ACC112 (cell line): ENCODE measurements around the gene SBF1.

Experiments used
- H2AFZ ChIP-seq: fragments of 200-600 bp; sonication (generic); one replicate; pipeline ENCODE4 v1.6.0; 2017; ENCODE audit warnings: antibody characterized with exemption, low read length; ENCODE audit not compliant: unreplicated experiment
- H3K27ac ChIP-seq: fragments of 200-600 bp; sonication (generic); 2 replicates; pipeline ENCODE4 v1.5.1; 2014; ENCODE audit warnings: low read depth, mild to moderate bottlenecking, antibody characterized with exemption, low read length, moderate library complexity
- H3K27me3 ChIP-seq: fragments of 200-600 bp; sonication (generic); 2 replicates; pipeline ENCODE4 v1.6.1; 2014; ENCODE audit warnings: mild to moderate bottlenecking, antibody characterized with exemption, low read length, moderate library complexity, mixed read lengths; ENCODE audit not compliant: insufficient read depth
- H3K36me3 ChIP-seq: fragments of 200-600 bp; sonication (generic); 2 replicates; pipeline ENCODE4 v1.6.1; 2016; ENCODE audit warnings: mild to moderate bottlenecking, antibody characterized with exemption, low read length, moderate library complexity, mixed read lengths; ENCODE audit not compliant: insufficient read depth
- H3K4me1 ChIP-seq: fragments of 200-600 bp; sonication (generic); one replicate; pipeline ENCODE4 v1.6.1; 2016; ENCODE audit warnings: low read length, mixed read lengths; ENCODE audit not compliant: insufficient read depth, unreplicated experiment, control insufficient read depth
- H3K4me3 ChIP-seq: fragments of 200-600 bp; sonication (generic); 2 replicates; pipeline ENCODE4 v1.5.1; 2014; ENCODE audit warnings: mild to moderate bottlenecking, low read depth, low read length
- H3K79me2 ChIP-seq: fragments of 200-600 bp; sonication (generic); one replicate; pipeline ENCODE4 v1.6.0; 2016; ENCODE audit warnings: low read length; ENCODE audit not compliant: control insufficient read depth, unreplicated experiment, insufficient read depth

The SBF1 gene

DNA sequence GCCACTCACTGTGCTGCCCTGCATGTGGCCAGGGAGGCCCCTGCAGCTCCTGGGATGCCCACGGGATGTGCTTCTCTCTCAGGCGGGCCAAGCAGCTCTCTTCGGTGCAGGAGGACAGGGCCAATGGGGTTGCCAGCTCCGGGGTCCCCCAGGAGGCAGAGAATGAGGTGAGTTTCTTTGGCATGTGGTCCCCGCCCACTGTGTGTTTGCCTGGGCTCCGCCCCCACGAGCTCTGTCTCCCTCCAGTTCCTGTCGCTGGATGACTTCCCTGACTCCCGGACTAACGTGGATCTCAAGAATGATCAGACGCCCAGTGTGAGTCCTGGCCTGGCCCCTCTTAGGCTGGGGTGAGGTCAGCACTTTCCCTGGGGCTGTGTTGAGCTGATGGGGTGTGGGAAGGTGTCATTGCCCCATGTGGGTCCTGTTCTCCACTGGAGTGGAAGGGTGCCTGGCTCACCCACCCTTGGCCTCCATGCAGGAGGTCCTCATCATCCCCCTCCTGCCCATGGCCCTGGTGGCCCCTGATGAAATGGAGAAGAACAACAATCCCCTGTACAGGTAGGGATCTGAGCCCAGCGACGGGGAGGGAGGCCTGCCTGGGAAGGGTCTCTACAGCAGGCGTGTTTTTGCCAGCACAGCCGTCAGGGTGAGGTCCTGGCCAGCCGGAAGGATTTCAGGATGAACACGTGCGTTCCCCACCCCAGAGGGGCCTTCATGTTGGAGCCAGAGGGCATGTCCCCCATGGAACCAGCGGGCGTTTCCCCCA is 42.8 kb upstream of the SBF1 start:
- Histone ChIP-seq H3K27me3 (no peaks in the 10 kb centered on the region), H3K4me1 (no peaks in the 10 kb centered on the region), H3K4me3 (no peak overlapping the region), H2AFZ (no peak overlapping the region), H3K36me3 (no peaks in the 10 kb centered on the region), H3K79me2 (peaks cover 19% of the 10 kb centered on the region), H3K27ac (no peak overlapping the region)

DNA sequence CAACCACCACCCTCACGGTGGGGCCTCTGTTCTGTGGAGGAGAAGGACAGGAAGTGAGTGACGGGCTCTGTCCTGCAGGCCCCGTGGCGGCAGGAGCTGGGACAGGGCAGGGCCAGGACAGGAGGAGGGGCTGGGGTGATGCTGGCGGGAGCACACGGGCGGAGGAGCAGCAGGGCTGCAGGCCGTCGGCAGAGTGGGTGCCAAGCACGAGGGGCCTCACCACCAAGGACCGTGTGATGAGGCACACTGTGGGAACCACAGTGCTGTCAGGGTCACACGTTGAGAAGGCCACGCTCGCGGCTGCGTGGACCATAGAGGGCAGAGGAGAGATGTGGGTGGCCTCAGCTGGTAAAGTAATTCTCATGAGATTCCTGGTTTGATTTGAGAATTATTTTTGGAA is 42.1 kb upstream of the SBF1 start:
- Histone ChIP-seq H3K4me3 (no peak overlapping the region), H2AFZ (no peak overlapping the region), H3K27me3 (no peaks in the 10 kb centered on the region), H3K36me3 (no peaks in the 10 kb centered on the region), H3K4me1 (no peaks in the 10 kb centered on the region), H3K79me2 (peaks cover 19% of the 10 kb centered on the region), H3K27ac (no peak overlapping the region)

DNA sequence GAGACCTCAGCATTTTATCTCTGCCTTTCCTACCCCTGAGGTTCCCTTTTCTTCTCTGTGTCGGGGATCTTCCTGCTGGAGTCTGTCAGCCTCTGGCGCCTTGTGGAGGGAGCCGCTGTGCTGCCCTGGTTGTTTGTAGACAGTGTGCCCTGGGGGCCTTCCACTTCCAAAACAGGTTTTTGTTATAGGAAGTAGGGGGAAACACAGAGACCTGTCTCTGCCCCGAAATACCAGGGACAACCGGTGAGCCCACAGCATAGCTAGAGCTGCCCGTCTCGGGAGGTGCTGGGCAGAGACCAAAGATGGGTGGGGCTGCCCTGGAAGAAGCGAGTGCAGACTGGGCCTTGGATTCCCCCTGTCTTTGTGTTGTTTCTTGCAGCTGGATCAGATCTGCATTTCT is 41.2 kb upstream of the SBF1 start:
- Histone ChIP-seq H3K36me3 (no peaks in the 10 kb centered on the region), H3K79me2 (peaks cover 19% of the 10 kb centered on the region), H3K4me3 (no peak overlapping the region), H3K27ac (no peak overlapping the region), H2AFZ (no peak overlapping the region), H3K27me3 (no peaks in the 10 kb centered on the region), H3K4me1 (no peaks in the 10 kb centered on the region)

DNA sequence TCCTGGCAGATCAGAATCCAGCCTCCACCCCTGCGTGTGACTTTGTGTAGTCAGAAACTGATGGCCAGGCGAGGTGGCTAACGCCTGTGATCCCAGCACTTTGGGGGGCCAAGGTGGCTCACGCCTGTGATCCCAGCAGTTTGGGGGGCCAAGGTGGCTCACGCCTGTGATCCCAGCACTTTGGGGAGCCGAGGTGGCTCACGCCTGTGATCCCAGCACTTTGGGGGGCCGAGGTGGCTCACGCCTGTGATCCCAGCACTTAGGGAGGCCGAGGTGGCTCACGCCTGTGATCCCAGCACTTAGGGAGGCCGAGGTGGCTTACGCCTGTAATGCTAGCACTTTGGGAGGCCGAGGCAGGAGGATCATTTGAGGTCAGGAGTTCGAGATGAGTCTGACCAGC is 38.3 kb upstream of the SBF1 start:
- Histone ChIP-seq H3K27ac (no peak overlapping the region), H3K27me3 (no peaks in the 10 kb centered on the region), H3K36me3 (no peaks in the 10 kb centered on the region), H3K4me1 (peaks cover 6% of the 10 kb centered on the region), H3K4me3 (no peak overlapping the region), H3K79me2 (peaks cover 37% of the 10 kb centered on the region), H2AFZ (no peak overlapping the region)

DNA sequence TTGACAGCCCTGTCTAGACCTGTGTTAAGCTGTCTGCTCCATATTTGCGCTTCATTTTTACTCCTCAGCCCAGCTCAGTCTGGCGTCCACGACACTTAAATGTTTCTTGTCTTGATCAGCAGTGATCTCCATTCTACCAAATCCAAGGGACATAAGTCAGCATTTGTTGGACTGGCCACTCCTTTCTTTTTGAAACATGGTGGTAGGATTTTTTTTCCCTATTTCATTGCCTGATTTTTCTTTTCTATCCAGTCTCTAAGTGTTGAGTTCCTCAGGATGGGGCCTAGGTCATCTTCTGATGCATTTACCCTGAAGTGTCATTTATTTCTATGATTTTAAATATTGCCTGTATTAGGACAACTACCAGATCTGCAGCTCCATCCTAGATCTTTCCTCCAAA is 34.1 kb upstream of the SBF1 start:
- Histone ChIP-seq H3K27me3 (no peaks in the 10 kb centered on the region), H2AFZ (no peak overlapping the region), H3K36me3 (no peaks in the 10 kb centered on the region), H3K4me3 (peak overlapping the region; percentile 97), H3K27ac (peak overlapping the region; percentile 84), H3K4me1 (peaks cover 9% of the 10 kb centered on the region), H3K79me2 (peaks cover 44% of the 10 kb centered on the region)

DNA sequence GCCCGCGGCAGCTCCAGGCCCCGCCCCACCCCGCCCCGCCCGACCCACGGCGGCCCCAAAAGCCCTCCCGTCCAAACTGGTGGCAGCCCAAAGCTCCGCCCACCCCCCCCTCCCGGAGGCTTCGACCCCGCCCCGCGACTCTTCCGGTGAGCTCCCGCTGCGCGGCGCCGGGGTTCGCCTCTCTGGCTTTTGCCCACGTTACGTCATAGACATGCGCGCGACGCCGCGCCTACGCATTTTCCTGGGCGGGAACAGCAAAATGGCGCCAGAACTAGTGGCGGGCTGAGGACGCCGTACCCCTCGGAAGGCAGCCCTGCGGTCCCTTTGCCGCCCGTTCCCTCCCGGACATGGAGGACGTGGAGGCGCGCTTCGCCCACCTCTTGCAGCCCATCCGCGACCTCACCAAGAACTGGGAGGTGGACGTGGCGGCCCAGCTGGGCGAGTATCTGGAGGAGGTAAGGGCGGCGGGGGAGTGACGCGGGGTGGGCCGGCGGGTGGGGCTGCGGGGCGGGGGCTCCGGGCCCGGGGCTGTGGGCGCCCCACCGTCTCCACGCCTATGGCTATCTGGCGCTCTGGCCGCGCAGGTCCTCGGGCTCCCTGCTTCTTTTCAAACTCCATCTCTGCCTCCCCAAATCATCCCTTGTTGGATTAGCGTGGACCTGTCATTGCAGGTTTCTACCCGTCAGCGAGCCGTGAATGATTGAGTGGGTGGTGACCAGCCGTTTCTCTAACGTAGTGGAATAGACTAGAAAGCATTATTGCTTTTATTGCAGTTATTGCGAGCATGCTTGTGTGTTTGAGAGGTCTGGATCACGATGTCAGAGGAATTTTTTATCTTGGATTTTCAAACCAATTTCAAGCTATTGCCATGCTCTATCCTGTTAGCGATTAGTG is 33.4 kb upstream of the SBF1 start, which contains the start of gene NCAPH2:
Gene NCAPH2, plus strand, starts transcription at position 234 of the 894 bp plus-strand sequence. Its CDS starts 114 bp downstream, at position 348.
- Histone ChIP-seq H3K4me1 (peaks cover 9% of the 10 kb centered on the region), H3K27me3 (no peaks in the 10 kb centered on the region), H2AFZ (peak within 1 kb of the TSS; percentile 68), H3K36me3 (no peaks in the 10 kb centered on the region), H3K27ac (peak within 1 kb of the TSS; percentile 84), H3K79me2 (peaks cover 40% of the 10 kb centered on the region), H3K4me3 (peak within 1 kb of the TSS; percentile 97)

DNA sequence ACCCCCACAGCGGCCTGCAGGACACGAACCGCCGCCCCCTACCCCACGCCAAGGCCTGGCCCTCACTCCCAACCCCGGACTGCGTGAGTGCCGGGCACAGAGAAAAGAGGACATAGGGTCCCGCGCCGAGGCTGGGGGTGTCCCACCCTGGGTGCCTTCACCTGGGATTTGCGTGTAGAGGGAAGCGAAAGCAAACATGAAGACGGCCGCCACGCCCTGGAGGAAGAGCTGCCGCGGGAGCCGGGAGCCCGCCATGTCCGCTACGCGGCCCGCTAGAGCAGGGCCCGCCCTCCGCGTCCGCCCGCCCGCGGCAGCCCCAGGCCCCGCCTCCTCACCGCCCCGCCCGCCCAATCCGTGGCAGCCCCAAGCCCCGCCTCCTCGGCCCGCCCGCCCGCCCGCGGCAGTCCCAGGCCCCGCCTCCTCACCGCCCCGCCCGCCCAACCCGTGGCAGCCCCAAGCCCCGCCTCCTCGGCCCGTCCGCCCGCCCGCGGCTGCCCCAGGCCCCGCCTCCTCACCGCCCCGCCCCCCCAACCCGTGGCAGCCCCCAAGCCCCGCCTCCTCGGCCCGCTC is 32.7 kb upstream of the SBF1 start, which contains the start of gene LMF2:
Gene LMF2, minus strand, starts transcription at position 282 of the 570 bp plus-strand sequence. Its CDS starts 27 bp downstream, at position 255.
- Histone ChIP-seq H3K79me2 (peaks cover 35% of the 10 kb centered on the region), H2AFZ (peak within 1 kb of the TSS; percentile 68), H3K4me3 (peak within 1 kb of the TSS; percentile 97), H3K27ac (peak within 1 kb of the TSS; percentile 84), H3K36me3 (no peaks in the 10 kb centered on the region), H3K4me1 (peaks cover 9% of the 10 kb centered on the region), H3K27me3 (no peaks in the 10 kb centered on the region)

DNA sequence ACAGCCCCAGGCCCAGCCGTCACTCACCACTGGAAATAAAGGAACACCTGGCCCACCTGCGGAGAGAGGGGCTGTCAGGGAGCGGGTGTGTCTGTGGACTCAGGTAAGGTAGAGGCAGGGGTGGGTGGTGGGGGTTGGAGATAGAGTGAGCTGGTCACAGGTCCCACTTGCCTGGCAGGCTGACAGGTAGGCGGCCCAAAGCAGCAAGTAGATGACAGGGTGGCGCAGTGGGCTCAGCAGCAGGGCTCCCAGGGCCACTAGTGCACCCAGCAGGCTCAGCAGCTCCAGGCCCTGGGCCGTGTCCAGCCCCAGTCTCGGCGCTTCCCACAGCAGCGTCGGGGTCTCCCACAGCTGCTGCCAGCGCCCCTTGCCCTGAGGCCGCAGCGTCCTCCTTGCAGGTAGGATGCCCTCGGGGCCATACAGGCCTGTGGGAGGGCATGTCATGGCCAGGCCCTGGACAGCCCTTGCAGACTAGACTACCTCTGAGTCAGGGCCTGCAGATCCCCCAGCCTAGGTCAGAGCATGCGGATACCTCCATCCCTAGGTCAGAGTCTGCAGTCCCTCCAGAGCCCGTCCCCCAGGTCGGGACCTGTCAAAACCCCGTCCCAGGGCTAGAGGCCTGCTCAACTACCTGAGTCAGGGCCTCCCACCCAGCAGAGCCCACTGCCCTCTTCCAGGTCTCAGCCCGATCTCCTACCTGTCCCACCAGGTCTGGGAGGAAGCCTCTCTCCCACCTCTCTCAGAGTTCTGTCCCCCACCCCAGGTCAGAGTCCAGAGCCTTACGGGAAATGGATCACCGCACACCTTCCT is 32.0 kb upstream of the SBF1 start:
- Histone ChIP-seq H3K4me1 (peaks cover 9% of the 10 kb centered on the region), H3K36me3 (no peaks in the 10 kb centered on the region), H3K79me2 (peaks cover 35% of the 10 kb centered on the region), H3K4me3 (peak overlapping the region; percentile 92), H3K27ac (peak overlapping the region; percentile 51), H2AFZ (peak overlapping the region; percentile 68), H3K27me3 (no peaks in the 10 kb centered on the region)

DNA sequence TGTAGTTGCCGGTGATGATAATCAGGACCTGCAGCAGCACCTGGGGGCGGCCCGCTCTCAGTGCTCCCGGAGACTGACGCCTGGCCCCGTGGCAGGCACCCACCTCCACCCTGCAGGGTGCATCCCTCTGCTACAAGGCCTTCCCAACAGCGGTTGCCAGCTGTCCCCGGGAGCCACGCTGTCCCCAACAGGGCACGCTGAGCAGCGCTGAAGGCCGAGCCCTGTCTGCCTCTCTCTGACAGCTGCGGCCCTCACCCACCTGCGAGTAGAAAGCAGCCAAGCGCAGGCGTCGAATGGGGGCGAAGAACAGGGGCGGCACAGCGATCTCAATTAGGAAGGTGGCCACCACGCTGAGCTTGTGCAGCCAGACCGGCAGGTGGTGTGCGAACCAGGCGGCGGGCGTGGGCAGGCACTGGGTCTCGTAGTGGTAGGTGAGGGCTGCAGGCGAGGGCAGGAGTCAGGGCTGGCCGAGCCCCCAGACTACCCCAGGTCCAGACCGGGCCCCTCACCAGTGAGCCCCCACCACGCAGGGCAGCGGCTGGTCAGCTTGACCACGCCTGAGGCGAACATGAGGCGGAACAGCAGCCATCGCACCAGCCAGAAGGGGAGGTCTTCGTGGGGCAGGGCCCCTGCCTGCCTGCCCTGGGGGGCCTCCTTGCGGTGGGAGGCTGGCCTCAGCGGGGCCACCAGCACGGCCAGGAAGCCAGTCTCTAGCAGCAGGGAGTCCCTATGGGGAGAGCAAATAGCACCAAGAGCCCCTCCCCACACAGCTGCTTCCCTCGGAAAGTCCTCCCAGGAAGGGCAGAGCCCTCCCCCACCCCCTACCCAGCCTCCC is 31.2 kb upstream of the SBF1 start:
- Histone ChIP-seq H3K4me3 (peak overlapping the region; percentile 92), H3K27ac (no peak overlapping the region), H3K36me3 (no peaks in the 10 kb centered on the region), H3K79me2 (peaks cover 35% of the 10 kb centered on the region), H2AFZ (no peak overlapping the region), H3K4me1 (peaks cover 9% of the 10 kb centered on the region), H3K27me3 (no peaks in the 10 kb centered on the region)
